Mesenchymal stem cell (in vitro differentiated cells and primary cell): ENCODE results near the gene PPARA.
A peak's percentile ranks its signal among the peaks of the same experiment; 100 is the strongest.

Experiments used
- DNase-seq: peaks from one replicate; pipeline ENCODE4 v3.0.0-alpha.2; 2013
- H2AFZ ChIP-seq: one replicate; pipeline ENCODE4 v1.6.1; 2013; ENCODE audit warnings: low read depth, mild to moderate bottlenecking, control low read depth, inconsistent platforms, low read length, moderate library complexity
- H2AK5ac ChIP-seq: 2 replicates; pipeline ENCODE4 v1.6.1; 2013; ENCODE audit warnings: low read length, moderate library complexity, mild to moderate bottlenecking, inconsistent platforms; ENCODE audit not compliant: severe bottlenecking
- H2BK120ac ChIP-seq: one replicate; pipeline ENCODE4 v1.6.1; 2013; ENCODE audit warnings: low read depth, mild to moderate bottlenecking, inconsistent platforms, low read length, moderate library complexity
- H2BK12ac ChIP-seq, 2 experiments: one replicate each; pipeline ENCODE4 v1.6.1; 2013; ENCODE audit warnings: inconsistent platforms in 2 of 2, low read length in 2 of 2, mild to moderate bottlenecking in 2 of 2, moderate library complexity in 2 of 2, control low read depth in 1 of 2
- H2BK15ac ChIP-seq: one replicate; pipeline ENCODE4 v1.6.1; 2013; ENCODE audit warnings: mild to moderate bottlenecking, low read depth, inconsistent platforms; ENCODE audit not compliant: poor library complexity, severe bottlenecking
- H2BK5ac ChIP-seq: 2 replicates; pipeline ENCODE4 v1.6.1; 2013; ENCODE audit warnings: low read depth, mild to moderate bottlenecking, low read length, control low read depth, inconsistent platforms; ENCODE audit not compliant: poor library complexity, severe bottlenecking
- H3K14ac ChIP-seq, 2 experiments: one replicate each; pipeline ENCODE4 v1.6.1; 2013; ENCODE audit warnings: inconsistent platforms in 2 of 2, low read length in 2 of 2, control low read depth in 1 of 2, mild to moderate bottlenecking in 1 of 2, moderate library complexity in 1 of 2
- H3K18ac ChIP-seq, 2 experiments: one replicate each; pipeline ENCODE4 v1.6.1; 2013; ENCODE audit warnings: inconsistent platforms in 2 of 2, low read length in 2 of 2, control low read depth in 1 of 2, low read depth in 1 of 2, mild to moderate bottlenecking in 1 of 2
- H3K23ac ChIP-seq, 2 experiments: one replicate each; pipeline ENCODE4 v1.6.1; 2013; ENCODE audit warnings: inconsistent platforms in 2 of 2, low read length in 2 of 2, mild to moderate bottlenecking in 2 of 2, moderate library complexity in 2 of 2, control low read depth in 1 of 2
- H3K27ac ChIP-seq: 2 replicates; pipeline ENCODE4 v1.5.1; 2013; ENCODE audit warnings: mild to moderate bottlenecking, moderate library complexity, low read length, control low read depth, inconsistent platforms; ENCODE audit not compliant: poor library complexity, severe bottlenecking
- H3K27me3 ChIP-seq, 2 experiments: 2 replicates each; pipeline versions ENCODE4 v1.6.1 to v1.7.0; 2013; ENCODE audit warnings: low read length in 2 of 2, mild to moderate bottlenecking in 2 of 2, moderate library complexity in 2 of 2, control low read depth in 1 of 2, inconsistent platforms in 1 of 2; ENCODE audit not compliant: control insufficient read depth in 1 of 2, insufficient read depth in 1 of 2
- H3K36me3 ChIP-seq, 2 experiments: 2 replicates each; pipeline versions ENCODE4 v1.6.1 to v1.7.0; 2013; ENCODE audit warnings: low read length in 2 of 2, control low read depth in 1 of 2, inconsistent platforms in 1 of 2, low read depth in 1 of 2, mild to moderate bottlenecking in 1 of 2; ENCODE audit not compliant: insufficient read depth in 2 of 2, control insufficient read depth in 1 of 2
- H3K4ac ChIP-seq, 2 experiments: one replicate each; pipeline ENCODE4 v1.6.1; 2013; ENCODE audit warnings: inconsistent platforms in 2 of 2, low read length in 2 of 2, mild to moderate bottlenecking in 2 of 2, moderate library complexity in 2 of 2, control low read depth in 1 of 2, low read depth in 1 of 2
- H3K4me1 ChIP-seq: 2 replicates; pipeline ENCODE4 v1.6.1; 2013; ENCODE audit warnings: low read depth, low read length, control low read depth; ENCODE audit not compliant: control insufficient read depth, insufficient read depth
- H3K4me2 ChIP-seq: 2 replicates; pipeline ENCODE4 v1.6.1; 2013; ENCODE audit warnings: low read length, mild to moderate bottlenecking, inconsistent platforms; ENCODE audit not compliant: poor library complexity, severe bottlenecking
- H3K4me3 ChIP-seq, 2 experiments: 2 replicates each; pipeline versions ENCODE4 v1.5.1 to v1.7.0; 2013; ENCODE audit warnings: low read length in 2 of 2, mild to moderate bottlenecking in 2 of 2, control low read depth in 1 of 2, low read depth in 1 of 2; ENCODE audit not compliant: insufficient read depth in 1 of 2
- H3K79me1 ChIP-seq: replicated peaks from 2 replicates; pipeline ENCODE4 v1.6.1; 2013; ENCODE audit warnings: mild to moderate bottlenecking, control low read depth, low read length, inconsistent platforms; ENCODE audit not compliant: poor library complexity, severe bottlenecking
- H3K9ac ChIP-seq: 2 replicates; pipeline ENCODE4 v1.7.0; 2013; ENCODE audit warnings: mild to moderate bottlenecking, low read length, moderate library complexity
- H3K9me3 ChIP-seq: 2 replicates; pipeline ENCODE4 v1.7.0; 2013; ENCODE audit warnings: mild to moderate bottlenecking, low read length; ENCODE audit not compliant: control insufficient read depth
- H4K8ac ChIP-seq: one replicate; pipeline ENCODE4 v1.6.1; 2013; ENCODE audit warnings: inconsistent platforms, mild to moderate bottlenecking, low read length, moderate library complexity
- H4K91ac ChIP-seq: one replicate; pipeline ENCODE4 v1.6.1; 2013; ENCODE audit warnings: mild to moderate bottlenecking, low read length, inconsistent platforms
- WGBS: methylation state at CpG from one replicate; pipeline ENCODE4 v1.1.7; 2013; ENCODE audit warnings: mixed read lengths; 5-methylcytosine and 5-hydroxymethylcytosine counted together

The PPARA gene

GRCh38 chr22:46276563-46276962 is 126.2 kb downstream of the PPARA start:
- H3K4me2 ChIP-seq: no peak overlapping the region
- H3K27me3 ChIP-seq: no peaks in the 10 kb centered on the region
- peaks cover 82 to 93% of the 10 kb centered on the region in 2 experiments for H3K36me3 ChIP-seq
- no peak overlapping the region for H2AK5ac ChIP-seq
- H3K18ac ChIP-seq: no peak overlapping the region
- H2BK12ac ChIP-seq: no peak overlapping the region
- no peak overlapping the region for H3K14ac ChIP-seq
- no peak for DNase-seq
- H4K8ac ChIP-seq: no peak overlapping the region
- no peaks in the 10 kb centered on the region for H3K9me3 ChIP-seq
- H3K79me1 ChIP-seq: peaks cover 19% of the 10 kb centered on the region
- H2AFZ ChIP-seq: no peak overlapping the region
- H3K4ac ChIP-seq: no peak overlapping the region
- H2BK5ac ChIP-seq: no peak overlapping the region
- H2BK15ac ChIP-seq: no peak overlapping the region
- H3K9ac ChIP-seq: no peak overlapping the region
- no peak overlapping the region for H4K91ac ChIP-seq
- WGBS: 98% methylated on average over 5 of the region's 7 CpGs
- H3K23ac ChIP-seq: no peak overlapping the region
- no peak overlapping the region for H2BK120ac ChIP-seq
- no peaks in the 10 kb centered on the region for H3K4me1 ChIP-seq
- no peak overlapping the region for H3K4me3 ChIP-seq
- H3K27ac ChIP-seq: no peak overlapping the region

- H4K8ac ChIP-seq: no peak overlapping the region
- H2BK15ac ChIP-seq: no peak overlapping the region
- H2BK120ac ChIP-seq: no peak overlapping the region
- DNase-seq: no peak
- H2BK12ac ChIP-seq: no peak overlapping the region
- H3K9me3 ChIP-seq: no peaks in the 10 kb centered on the region
- H3K27me3 ChIP-seq: no peaks in the 10 kb centered on the region
- H3K14ac ChIP-seq: no peak overlapping the region
- H3K23ac ChIP-seq: no peak overlapping the region
- no peak overlapping the region for H3K27ac ChIP-seq
- H2AK5ac ChIP-seq: no peak overlapping the region
- no peak overlapping the region for H3K4me3 ChIP-seq
- H3K9ac ChIP-seq: no peak overlapping the region
- no peak overlapping the region for H2BK5ac ChIP-seq
- H3K4me1 ChIP-seq: no peaks in the 10 kb centered on the region
- H3K36me3 ChIP-seq: peaks cover 79 to 92% of the 10 kb centered on the region in 2 experiments
- H3K18ac ChIP-seq: no peak overlapping the region
- peak overlapping the region; percentile 21 for H4K91ac ChIP-seq
- WGBS: 95% methylated on average over 20 of the region's 22 CpGs
- no peak overlapping the region for H3K4me2 ChIP-seq
- H3K79me1 ChIP-seq: peaks cover 13% of the 10 kb centered on the region
- no peak overlapping the region for H3K4ac ChIP-seq
- no peak overlapping the region for H2AFZ ChIP-seq
Measured at GRCh38 chr22:46278656-46279645, 128.6 kb downstream of the PPARA start.

DNA sequence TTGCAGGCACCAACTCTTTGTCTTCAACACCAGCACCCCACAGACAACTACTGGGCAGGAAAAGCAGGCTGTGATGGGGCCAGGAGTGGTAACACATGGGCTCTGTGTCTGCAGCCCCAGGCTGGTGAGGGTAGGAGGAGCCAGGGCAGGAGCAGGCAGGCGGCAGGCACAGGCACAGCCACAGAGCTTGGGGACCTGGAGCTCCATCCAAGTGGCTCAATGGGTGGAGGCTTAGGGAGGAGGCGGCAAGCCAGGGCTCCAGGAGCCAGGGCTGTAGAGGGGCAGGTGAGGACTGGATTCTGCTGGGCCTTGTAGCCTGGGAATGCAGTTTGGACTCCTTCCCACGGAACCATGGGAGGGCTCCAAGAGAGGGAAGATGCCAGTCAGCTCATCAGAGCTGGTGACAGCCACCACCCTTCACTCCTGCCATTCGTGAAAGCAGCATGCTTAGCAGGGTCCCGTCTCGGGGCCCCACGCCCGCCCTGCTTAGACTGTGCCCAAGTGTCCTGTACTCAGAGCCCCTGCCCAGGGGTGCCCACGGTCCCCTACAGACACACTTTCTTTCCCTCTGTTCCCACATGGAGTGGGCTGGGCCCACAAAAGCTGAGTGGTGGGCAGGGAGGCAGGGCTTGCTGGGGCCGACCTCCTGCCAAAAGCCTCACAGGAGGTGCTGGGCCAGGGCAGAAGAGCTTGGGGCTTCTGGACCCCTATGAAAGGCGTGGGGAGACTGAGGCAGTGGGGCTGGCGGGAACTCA is 129.9 kb downstream of the PPARA start:
- H3K79me1 ChIP-seq: peaks cover 11% of the 10 kb centered on the region
- H2BK5ac ChIP-seq: no peak overlapping the region
- no peak overlapping the region for H3K4ac ChIP-seq
- H4K8ac ChIP-seq: no peak overlapping the region
- H3K36me3 ChIP-seq: peaks cover 81 to 91% of the 10 kb centered on the region in 2 experiments
- no peak for DNase-seq
- no peak overlapping the region for H2AK5ac ChIP-seq
- H3K4me2 ChIP-seq: no peak overlapping the region
- H3K27me3 ChIP-seq: no peaks in the 10 kb centered on the region
- no peak overlapping the region for H4K91ac ChIP-seq
- no peak overlapping the region for H3K14ac ChIP-seq
- H3K4me3 ChIP-seq: no peak overlapping the region
- H3K9ac ChIP-seq: no peak overlapping the region
- H3K18ac ChIP-seq: no peak overlapping the region
- no peak overlapping the region for H3K27ac ChIP-seq
- H2AFZ ChIP-seq: no peak overlapping the region
- H3K9me3 ChIP-seq: no peaks in the 10 kb centered on the region
- 93% methylated on average over 12 of the region's 12 CpGs for WGBS
- no peaks in the 10 kb centered on the region for H3K4me1 ChIP-seq
- no peak overlapping the region for H2BK12ac ChIP-seq
- no peak overlapping the region for H2BK120ac ChIP-seq
- H3K23ac ChIP-seq: no peak overlapping the region
- no peak overlapping the region for H2BK15ac ChIP-seq

DNA sequence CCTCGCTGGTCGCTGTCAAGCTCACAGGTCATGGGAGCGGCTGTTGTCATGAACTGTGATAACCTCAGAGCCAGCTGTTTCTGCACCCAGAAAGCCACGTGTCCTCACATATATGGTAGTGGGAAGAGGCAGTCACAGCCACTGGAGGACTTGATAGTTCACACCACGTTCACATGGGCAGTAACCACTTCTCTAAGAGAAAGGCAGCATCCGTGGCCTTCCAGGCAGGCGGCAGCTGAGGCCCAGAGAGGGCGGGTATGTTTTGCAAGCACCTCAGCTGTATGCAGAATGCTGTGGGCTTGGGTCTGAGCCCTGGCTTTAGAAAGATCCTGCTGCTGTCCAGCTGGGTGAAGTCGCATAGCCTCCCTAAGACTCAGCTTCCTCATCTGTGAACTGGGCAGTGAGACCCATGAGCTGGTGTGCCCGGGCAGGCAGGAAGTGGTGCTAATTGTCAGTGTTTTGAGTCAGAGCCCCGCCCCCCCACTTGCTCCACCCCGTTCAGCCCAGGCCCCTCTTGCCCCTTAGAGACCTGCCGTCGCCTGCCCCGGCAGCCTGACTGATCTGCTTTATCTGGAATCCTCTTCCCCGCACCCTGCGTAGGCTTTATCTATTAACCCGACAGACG is 130.8 kb downstream of the PPARA start:
- peaks cover 11% of the 10 kb centered on the region for H3K79me1 ChIP-seq
- H2AK5ac ChIP-seq: no peak overlapping the region
- WGBS: 87% methylated on average over 19 of the region's 19 CpGs
- H3K27ac ChIP-seq: no peak overlapping the region
- peak overlapping the region; percentile 16 for H4K91ac ChIP-seq
- no peaks in the 10 kb centered on the region for H3K4me1 ChIP-seq
- no peak overlapping the region for H3K18ac ChIP-seq
- H3K14ac ChIP-seq: no peak overlapping the region
- H3K4ac ChIP-seq: no peak overlapping the region
- H2BK12ac ChIP-seq: no peak overlapping the region
- no peak overlapping the region for H3K4me3 ChIP-seq
- H3K27me3 ChIP-seq: no peaks in the 10 kb centered on the region
- H3K9ac ChIP-seq: no peak overlapping the region
- no peak overlapping the region for H4K8ac ChIP-seq
- H3K9me3 ChIP-seq: no peaks in the 10 kb centered on the region
- no peak overlapping the region for H3K4me2 ChIP-seq
- no peak overlapping the region for H2BK5ac ChIP-seq
- H2BK15ac ChIP-seq: no peak overlapping the region
- H3K36me3 ChIP-seq: peaks cover 76 to 87% of the 10 kb centered on the region in 2 experiments
- H2BK120ac ChIP-seq: no peak overlapping the region
- DNase-seq: no peak
- H3K23ac ChIP-seq: no peak overlapping the region
- H2AFZ ChIP-seq: no peak overlapping the region
